GM23338 (cell line): ENCODE results near the gene ZNF761.
"Not testable (repeated sequence)": the region's sequence is repeated elsewhere in the genome, so short reads cannot be mapped to it uniquely, and the experiment has no call there.

Experiments
- CREB1 ChIP-seq: fragments of 250-450 bp; sonication (Bioruptor Pico); IDR thresholded peaks from 2 replicates; pipeline ENCODE4 v1.5.0; 2020; ENCODE audit warnings: low read depth, mild to moderate bottlenecking, moderate library complexity
- CTCF ChIP-seq, 2 experiments: fragments of 200-600 bp in 1 of 2; sonication (generic) in 1 of 2; conservative IDR thresholded peaks; 2 replicates each; pipeline versions ENCODE4 v1.5.1 to v1.6.1; 2016 to 2017; ENCODE audit warnings: antibody characterized with exemption in 2 of 2, low read depth in 2 of 2, mild to moderate bottlenecking in 2 of 2, moderate library complexity in 1 of 2

GRCh38 chr19:53460131-53460721, 28.4 kb downstream of the ZNF761 start:
- not testable (repeated sequence) for TF ChIP-seq CTCF (conservative IDR thresholded peaks at IDR 0.05; ENCODE audit: low read depth in 2 of 2); CREB1 (CRISPR knock-in tag)
